ENCODE measurements around the gene PTPN9. TPM values are rescaled to one million over a fixed set of nuclear protein-coding genes. Genes with fewer than 3 reads are reported as not detected.
"Not testable (repeated sequence)": the region's sequence is repeated elsewhere in the genome, so short reads cannot be mapped to it uniquely, and the experiment has no call there.

PTPN9 gene
- total RNA-seq, 4 donors from 2014 or later: 4.8 to 7.0 (median 6.2) TPM

GRCh38 chr15:75508840-75509532, 70.1 kb downstream of the PTPN9 start:
- H3K27me3 ChIP-seq: no peaks in the 10 kb centered on the region
- peaks cover 0 to 43% of the 10 kb centered on the region in 2 donors for H3K36me3 ChIP-seq
- in situ Hi-C loops (cut with MboI; ENCODE audit: low sequenced_read_pairs in 4 of 4): no loop called here
- H3K9me3 ChIP-seq: no peaks in the 10 kb centered on the region
- TF ChIP-seq POLR2A (IDR thresholded peaks at IDR 0.05) (no peak), CTCF (IDR thresholded peaks at IDR 0.05 in 4 of 5, conservative IDR thresholded peaks at IDR 0.05 in 1 of 5) (peak in 4 of 5 experiments; percentile 26 to 47 (median 40))
- no peaks in the 10 kb centered on the region for H3K4me1 ChIP-seq
- DNase-seq (no peak), ATAC-seq (no peak)
- no peak overlapping the region for H3K27ac ChIP-seq
- no peak overlapping the region for H3K4me3 ChIP-seq
- intact Hi-C loops (cut with DNase I; ENCODE audit: low total_unique reads): loop anchor here (5.0 kb wide), 1 partner anchor 173 kb away; no protein-coding TSS in a partner anchor

- H3K27me3 ChIP-seq: no peaks in the 10 kb centered on the region
- intact Hi-C loops (cut with DNase I; ENCODE audit: low total_unique reads): no loop called here
- no peaks in the 10 kb centered on the region for H3K4me1 ChIP-seq
- in situ Hi-C loops (cut with MboI; ENCODE audit: low sequenced_read_pairs in 4 of 4): no loop called here
- H3K9me3 ChIP-seq: no peaks in the 10 kb centered on the region
- TF ChIP-seq CTCF (IDR thresholded peaks at IDR 0.05 in 4 of 5, conservative IDR thresholded peaks at IDR 0.05 in 1 of 5) (no peak), POLR2A (IDR thresholded peaks at IDR 0.05) (no peak)
- peaks cover 0 to 21% of the 10 kb centered on the region in 2 donors for H3K36me3 ChIP-seq
- DNase-seq (no peak), ATAC-seq (no peak)
- no peak overlapping the region for H3K4me3 ChIP-seq
- no peak overlapping the region for H3K27ac ChIP-seq
Measured at GRCh38 chr15:75502360-75502759, 76.8 kb downstream of the PTPN9 start.

- intact Hi-C loops (cut with DNase I; ENCODE audit: low total_unique reads): no loop called here
- in situ Hi-C loops (cut with MboI; ENCODE audit: low sequenced_read_pairs in 4 of 4): no loop called here
- H3K4me3 ChIP-seq: no peak overlapping the region
- peaks cover 0 to 20% of the 10 kb centered on the region in 2 donors for H3K36me3 ChIP-seq
- H3K9me3 ChIP-seq: no peaks in the 10 kb centered on the region
- H3K27me3 ChIP-seq: no peaks in the 10 kb centered on the region
- H3K27ac ChIP-seq: no peak overlapping the region
- DNase-seq (no peak), ATAC-seq (no peak)
- no peak for TF ChIP-seq CTCF (IDR thresholded peaks at IDR 0.05 in 4 of 5, conservative IDR thresholded peaks at IDR 0.05 in 1 of 5)
- no peak for TF ChIP-seq POLR2A (IDR thresholded peaks at IDR 0.05)
- no peaks in the 10 kb centered on the region for H3K4me1 ChIP-seq
Measured at GRCh38 chr15:75493732-75494131, 85.4 kb downstream of the PTPN9 start.

GRCh38 chr15:75483961-75484360, 95.2 kb downstream of the PTPN9 start:
- no peaks in the 10 kb centered on the region for H3K27me3 ChIP-seq
- intact Hi-C loops (cut with DNase I; ENCODE audit: low total_unique reads) (no loop called here), in situ Hi-C loops (cut with MboI; ENCODE audit: low sequenced_read_pairs in 4 of 4) (no loop called here)
- ATAC-seq (no peak), DNase-seq (no peak)
- no peaks in the 10 kb centered on the region for H3K9me3 ChIP-seq
- H3K27ac ChIP-seq: no peak overlapping the region
- TF ChIP-seq CTCF (IDR thresholded peaks at IDR 0.05 in 4 of 5, conservative IDR thresholded peaks at IDR 0.05 in 1 of 5): no peak
- TF ChIP-seq POLR2A (IDR thresholded peaks at IDR 0.05): no peak
- H3K4me3 ChIP-seq: no peak overlapping the region
- no peaks in the 10 kb centered on the region for H3K4me1 ChIP-seq
- peaks cover 0 to 4% of the 10 kb centered on the region in 2 donors for H3K36me3 ChIP-seq

- intact Hi-C loops (cut with DNase I; ENCODE audit: low total_unique reads); ATAC-seq; H3K36me3 ChIP-seq; H3K27ac ChIP-seq; DNase-seq; in situ Hi-C loops (cut with MboI; ENCODE audit: low sequenced_read_pairs in 4 of 4); H3K9me3 ChIP-seq; H3K27me3 ChIP-seq; H3K4me1 ChIP-seq; H3K4me3 ChIP-seq: not testable (repeated sequence)
Measured at GRCh38 chr15:75483556-75483955, 95.6 kb downstream of the PTPN9 start.

Measured in gastrocnemius medialis (tissue), 4 donors.